ENCODE data around the gene MEPCE.

Gene MEPCE

GRCh38 chr7:100402241-100402640 is 27.4 kb upstream of the MEPCE start:
- no peak for DNase-seq (ENCODE audit: low read depth in 3 of 3, low spot score in 1 of 3)

DNA sequence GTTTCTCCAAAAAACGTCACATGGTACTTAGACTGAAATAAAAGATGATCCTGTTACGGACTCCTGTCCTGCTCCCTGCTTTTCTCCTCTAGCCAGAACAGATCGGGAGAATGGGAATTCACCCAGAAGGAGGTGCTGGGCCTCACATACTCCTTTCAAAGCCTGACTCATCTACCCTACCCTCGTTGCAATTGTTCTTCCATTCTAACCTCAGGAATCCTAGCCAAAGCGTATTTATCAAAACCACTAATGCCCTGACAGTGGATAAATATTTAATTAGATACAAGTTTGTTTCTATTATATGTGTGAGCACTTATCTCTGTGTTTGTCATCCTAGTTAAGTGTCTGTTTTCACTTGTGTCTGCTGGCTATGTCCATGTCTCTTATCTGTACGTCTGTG is 22.9 kb upstream of the MEPCE start:
- DNase-seq (ENCODE audit: low read depth in 3 of 3, low spot score in 1 of 3) = no peak

DNA sequence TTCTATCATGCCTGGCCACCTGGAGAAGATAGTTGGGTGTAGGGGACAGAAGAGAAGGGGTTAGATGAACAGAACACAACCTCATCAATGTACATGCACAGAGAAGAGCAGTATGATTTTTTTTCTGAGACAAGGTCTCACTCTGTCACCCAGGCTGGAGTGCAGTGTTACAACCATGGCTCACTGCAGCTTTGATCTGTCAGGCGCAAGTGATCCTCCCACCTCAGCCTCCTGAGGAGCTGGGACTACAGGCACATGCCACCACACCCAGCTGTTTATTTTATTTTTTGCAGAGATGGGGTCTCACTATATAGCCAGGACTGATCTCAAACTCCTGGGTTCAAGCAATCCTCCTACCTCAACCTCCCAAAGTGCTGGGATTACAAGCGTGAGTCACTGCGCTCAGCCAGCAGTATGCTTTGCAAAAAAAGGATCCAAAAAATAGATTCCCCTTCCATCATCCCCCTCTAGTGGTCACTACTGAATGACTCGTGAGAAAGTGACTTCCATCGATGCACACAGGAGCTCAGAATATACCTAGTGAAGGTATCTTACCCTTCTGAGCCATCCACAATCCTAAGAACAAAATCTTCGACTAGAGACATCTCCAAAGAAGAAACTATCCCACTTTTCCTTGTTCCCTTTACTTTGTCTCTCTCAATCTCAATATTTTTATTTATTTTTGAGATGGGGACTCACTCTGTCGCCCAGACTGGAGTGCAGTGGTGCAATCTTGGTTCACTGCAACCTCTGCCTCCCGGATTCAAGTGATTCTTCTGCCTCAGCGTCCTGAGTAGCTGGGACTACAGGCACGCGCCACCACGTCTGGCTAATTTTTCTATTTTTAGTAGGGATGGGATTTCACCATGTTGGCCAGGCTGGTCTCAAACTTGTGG is 22.1 kb upstream of the MEPCE start:
- DNase-seq (ENCODE audit: low read depth in 3 of 3, low spot score in 1 of 3) = peak in 1 of 3 donors; percentile 15

GRCh38 chr7:100411101-100411500 is 18.5 kb upstream of the MEPCE start:
- DNase-seq (ENCODE audit: low read depth in 3 of 3, low spot score in 1 of 3) = no peak

DNA sequence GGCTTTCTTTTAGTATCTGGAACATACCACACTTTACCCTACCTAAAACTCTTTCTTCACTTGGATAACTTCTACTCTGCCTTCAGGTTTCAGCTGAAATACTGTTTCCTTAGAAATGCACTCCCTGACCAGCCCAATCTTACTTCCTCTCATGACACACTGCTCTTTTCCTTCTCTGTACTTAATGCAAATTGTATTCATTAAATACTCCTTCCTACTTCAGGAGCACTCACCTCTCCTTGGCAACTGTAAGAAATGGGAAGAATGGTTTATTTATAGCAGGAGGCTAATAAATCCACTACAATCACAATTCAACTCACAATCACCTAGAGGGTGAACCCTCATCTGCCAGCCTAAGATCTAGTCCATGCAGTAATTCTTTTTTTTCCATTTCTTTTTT is 16.3 kb upstream of the MEPCE start:
- DNase-seq (ENCODE audit: low read depth in 3 of 3, low spot score in 1 of 3) = no peak

- DNase-seq (ENCODE audit: low read depth in 3 of 3, low spot score in 1 of 3) = no peak
Observed at GRCh38 chr7:100413889-100414288, 15.7 kb upstream of the MEPCE start.

- no peak for DNase-seq (ENCODE audit: low read depth in 3 of 3, low spot score in 1 of 3)
Observed at GRCh38 chr7:100415448-100415847, 14.2 kb upstream of the MEPCE start.

- no peak for DNase-seq (ENCODE audit: low read depth in 3 of 3, low spot score in 1 of 3)
Observed at GRCh38 chr7:100418930-100419659, 10.5 kb upstream of the MEPCE start.

GRCh38 chr7:100419660-100420226 is 9.9 kb upstream of the MEPCE start:
- no peak for DNase-seq (ENCODE audit: low read depth in 3 of 3, low spot score in 1 of 3)

DNA sequence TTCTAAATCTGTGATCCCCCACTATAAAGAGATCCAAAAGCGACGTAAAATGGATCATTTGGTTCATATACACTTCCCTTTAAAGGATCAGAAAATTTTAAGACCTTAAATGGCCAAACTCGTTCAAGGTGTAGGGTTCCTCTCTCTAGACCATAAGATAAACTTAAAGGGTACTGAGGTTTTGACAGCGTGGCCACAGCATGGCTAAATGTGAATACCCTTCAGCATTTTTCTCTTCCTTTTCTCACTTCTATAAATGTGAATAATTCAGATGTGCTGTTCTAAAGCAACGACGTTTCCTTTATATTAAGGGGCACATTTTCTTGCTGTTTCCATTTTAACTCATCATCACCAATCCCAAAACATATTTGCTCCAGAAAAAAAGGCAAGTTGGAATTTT is 6.3 kb upstream of the MEPCE start:
- DNase-seq (ENCODE audit: low read depth in 3 of 3, low spot score in 1 of 3) = no peak

- no peak for DNase-seq (ENCODE audit: low read depth in 3 of 3, low spot score in 1 of 3)
Observed at GRCh38 chr7:100425347-100425746, 4.3 kb upstream of the MEPCE start.

DNA sequence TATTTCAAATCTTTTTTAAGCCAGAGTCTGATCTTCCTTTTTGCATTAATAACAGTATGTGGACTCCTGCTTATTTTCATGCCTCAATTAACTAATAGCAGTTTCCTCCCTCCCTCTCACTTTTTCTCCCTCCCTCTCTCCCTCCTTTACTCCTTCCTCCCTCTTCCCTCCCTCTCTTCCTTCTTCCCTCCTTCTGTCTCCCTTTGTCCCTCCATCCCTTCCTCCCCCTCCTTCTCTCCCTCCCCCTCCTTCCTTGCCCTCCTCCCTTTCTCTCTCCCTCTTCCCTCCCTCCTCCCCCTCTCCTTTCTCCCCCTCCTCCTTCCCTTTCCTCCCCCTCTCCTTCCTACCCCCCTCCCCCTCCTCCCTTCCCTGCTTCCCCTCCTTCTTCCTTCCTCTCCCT is 3.1 kb upstream of the MEPCE start:
- DNase-seq (ENCODE audit: low read depth in 3 of 3, low spot score in 1 of 3) = no peak

DNA sequence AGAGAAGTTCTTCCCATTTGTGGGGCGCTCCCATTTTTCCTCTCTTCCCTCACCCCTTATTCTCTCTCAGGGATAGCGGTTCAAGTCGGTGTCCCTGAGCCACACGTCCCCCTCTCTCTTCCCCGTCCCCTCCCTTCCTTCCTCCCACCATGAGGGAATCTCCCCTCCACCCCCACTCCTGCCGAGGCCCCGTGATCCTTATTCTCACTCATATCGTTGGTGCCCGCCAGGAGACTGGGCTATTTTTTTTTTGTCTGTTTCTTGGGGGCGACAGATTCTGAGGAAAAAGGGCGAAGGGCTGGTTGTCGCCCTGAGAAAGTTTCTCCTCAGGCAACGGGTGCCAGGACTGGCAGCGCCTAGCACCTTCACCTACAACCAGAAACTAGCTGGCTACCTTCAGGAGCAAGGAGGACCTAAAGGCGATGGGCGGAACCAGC is 1.9 kb upstream of the MEPCE start:
- no peak for DNase-seq (ENCODE audit: low read depth in 3 of 3, low spot score in 1 of 3)

GRCh38 chr7:100428199-100428966 is 1.2 kb upstream of the MEPCE start, which contains the start of gene ZCWPW1:
TSS of gene ZCWPW1 (minus strand) at chr7:100428703. CDS start at chr7:100420649, 8,054 bp downstream.
- peak; percentile 93 to 97 (median 95) for DNase-seq (ENCODE audit: low read depth in 3 of 3, low spot score in 1 of 3)

DNA sequence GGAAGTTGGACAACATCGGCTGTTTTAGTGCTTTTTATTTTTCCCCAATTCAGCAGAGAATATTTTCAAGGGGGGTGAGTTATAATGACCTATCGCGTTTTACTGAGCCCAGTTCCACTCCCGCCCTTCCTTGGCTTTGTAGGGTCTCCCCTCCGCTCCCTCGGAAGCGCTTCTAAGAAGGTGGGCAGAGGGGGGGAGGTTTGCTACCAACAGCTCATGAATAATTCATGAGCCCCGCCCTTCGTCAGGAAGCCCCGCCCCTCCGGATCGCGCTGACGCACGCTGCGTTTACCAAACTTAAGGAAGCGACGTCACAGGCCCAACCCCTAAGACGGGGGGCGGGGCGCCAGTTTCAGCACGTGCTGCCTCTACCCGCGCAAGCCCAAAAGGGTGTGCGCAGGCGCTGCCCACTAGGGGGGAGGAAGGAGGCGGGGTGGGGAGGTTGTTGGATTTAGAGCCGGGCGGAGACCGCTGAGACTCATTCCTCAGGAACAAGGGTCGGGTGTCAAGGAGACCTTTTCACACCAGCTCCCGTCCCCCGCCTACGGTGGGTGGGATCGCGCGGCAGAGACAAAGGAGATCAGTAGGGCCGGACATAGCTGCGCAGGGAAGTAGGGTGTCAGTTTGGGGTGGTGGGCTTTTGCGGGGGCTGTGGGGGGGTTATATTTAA is 529 bp upstream of the MEPCE start:
- peak; percentile 100 for DNase-seq (ENCODE audit: low read depth in 3 of 3, low spot score in 1 of 3)

- DNase-seq (ENCODE audit: low read depth in 3 of 3, low spot score in 1 of 3) = peak in 1 of 3 donors; percentile 28
Observed at GRCh38 chr7:100430493-100431285, 1.1 kb downstream of the MEPCE start.

GRCh38 chr7:100431286-100431735 is 1.7 kb downstream of the MEPCE start:
- DNase-seq (ENCODE audit: low read depth in 3 of 3, low spot score in 1 of 3) = no peak

GRCh38 chr7:100432053-100432452 is 2.4 kb downstream of the MEPCE start:
- DNase-seq (ENCODE audit: low read depth in 3 of 3, low spot score in 1 of 3) = no peak

DNA sequence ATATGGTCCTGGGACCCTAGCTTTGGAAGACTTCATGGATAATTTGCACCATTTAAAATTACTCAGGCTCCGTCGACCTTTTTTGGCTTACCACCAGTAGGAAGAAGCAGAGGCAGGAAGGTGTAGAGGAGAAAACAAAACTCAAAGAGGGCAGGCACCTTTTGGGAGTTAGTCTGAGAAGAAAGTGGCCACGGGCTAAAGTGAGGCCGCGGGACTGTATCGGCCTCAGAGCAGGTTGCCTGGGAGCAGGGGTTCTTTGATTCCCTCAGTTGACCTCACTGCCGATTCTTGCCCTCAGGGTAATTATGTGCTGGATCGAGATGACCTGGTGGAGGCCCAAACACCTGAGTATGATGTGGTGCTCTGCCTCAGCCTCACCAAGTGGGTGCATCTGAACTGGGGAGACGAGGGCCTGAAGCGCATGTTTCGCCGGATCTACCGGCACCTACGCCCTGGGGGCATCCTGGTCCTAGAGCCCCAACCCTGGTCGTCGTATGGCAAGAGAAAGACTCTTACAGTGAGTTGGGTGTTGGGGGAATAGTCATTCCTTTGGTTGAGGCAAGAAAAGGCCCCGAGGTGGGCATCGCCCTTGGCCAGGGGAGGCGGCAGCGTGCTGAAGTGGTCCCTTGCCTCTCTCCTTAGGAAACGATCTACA is 3.1 kb downstream of the MEPCE start:
- DNase-seq (ENCODE audit: low read depth in 3 of 3, low spot score in 1 of 3) = no peak

Measured in stimulated activated CD4-positive, alpha-beta T cell treated with anti-CD3 and anti-CD28 coated beads, TNF-alpha, amount 100 ng/mL, for 1 hour (primary cell).